ENCODE data around the gene GAB2. TPM values are rescaled to one million over a fixed set of nuclear protein-coding genes. Genes with fewer than 3 reads are reported as not detected.

Gene GAB2
- total RNA-seq, 2 experiments from 2014 or later, result 1.2 to 1.3 TPM

- intact Hi-C loops (cut with micrococcal nuclease; ENCODE audit: unreplicated experiment), result no loop called here
- ChIA-PET POLR2A (no interaction called here), CTCF (ENCODE audit: unreplicated experiment) (no interaction called here)
- Histone ChIP-seq H3K9me2 (ENCODE audit: insufficient read depth, low read length) (no peaks in the 10 kb centered on the region), H2AFZ (ENCODE audit: low read length) (no peak overlapping the region), H3K79me2 (ENCODE audit: insufficient read depth, low read depth, low read length) (no peaks in the 10 kb centered on the region), H4K20me1 (ENCODE audit: insufficient read depth, low read length) (no peaks in the 10 kb centered on the region), H3K4me1 (ENCODE audit: insufficient read depth, low read length, poor library complexity, severe bottlenecking) (no peaks in the 10 kb centered on the region), H3K4me2 (ENCODE audit: low read length) (no peak overlapping the region), H3K27ac (ENCODE audit: low read depth, low read length, poor library complexity, severe bottlenecking) (no peak overlapping the region), H3K4me3 (ENCODE audit: low read depth, low read length, poor library complexity, severe bottlenecking) (no peak overlapping the region), H3K9me3 (ENCODE audit: low read length) (no peaks in the 10 kb centered on the region), H3K36me3 (ENCODE audit: insufficient read depth, low read length) (no peaks in the 10 kb centered on the region)
- BruUV-seq (replicated peaks), result no TSS peak
- no peak for TF ChIP-seq CTCF (conservative IDR thresholded peaks at IDR 0.05; ENCODE audit: low read length)
- DNase-seq (ENCODE audit: low spot score), result no peak
Observed at GRCh38 chr11:78344094-78344493, 73.5 kb downstream of the GAB2 start.

GRCh38 chr11:78343303-78343702 is 74.3 kb downstream of the GAB2 start:
- Histone ChIP-seq H3K79me2 (ENCODE audit: insufficient read depth, low read depth, low read length) (no peaks in the 10 kb centered on the region), H4K20me1 (ENCODE audit: insufficient read depth, low read length) (no peaks in the 10 kb centered on the region)
- intact Hi-C loops (cut with micrococcal nuclease; ENCODE audit: unreplicated experiment), result no loop called here

GRCh38 chr11:78341841-78342240 is 75.8 kb downstream of the GAB2 start:
- intact Hi-C loops (cut with micrococcal nuclease; ENCODE audit: unreplicated experiment), result no loop called here
- H2AFZ ChIP-seq (ENCODE audit: low read length), result no peak overlapping the region
- H3K79me2 ChIP-seq (ENCODE audit: insufficient read depth, low read depth, low read length), result no peaks in the 10 kb centered on the region
- no peak overlapping the region for H3K4me3 ChIP-seq (ENCODE audit: low read depth, low read length, poor library complexity, severe bottlenecking)
- DNase-seq (ENCODE audit: low spot score), result no peak
- POLR2A ChIA-PET, result no interaction called here
- BruUV-seq (replicated peaks), result no TSS peak
- H3K4me2 ChIP-seq (ENCODE audit: low read length), result no peak overlapping the region
- TF ChIP-seq EZH2phosphoT487 (IDR thresholded peaks at IDR 0.05; ENCODE audit: borderline replicate concordance, low read depth, low read length), result no peak
- TF ChIP-seq CTCF (conservative IDR thresholded peaks at IDR 0.05; ENCODE audit: low read length), result no peak
- H3K36me3 ChIP-seq (ENCODE audit: insufficient read depth, low read length), result no peaks in the 10 kb centered on the region
- no peaks in the 10 kb centered on the region for H3K4me1 ChIP-seq (ENCODE audit: insufficient read depth, low read length, poor library complexity, severe bottlenecking)
- no peak overlapping the region for H3K27ac ChIP-seq (ENCODE audit: low read depth, low read length, poor library complexity, severe bottlenecking)
- no peaks in the 10 kb centered on the region for H3K9me2 ChIP-seq (ENCODE audit: insufficient read depth, low read length)
- H4K20me1 ChIP-seq (ENCODE audit: insufficient read depth, low read length), result no peaks in the 10 kb centered on the region
- no peaks in the 10 kb centered on the region for H3K9me3 ChIP-seq (ENCODE audit: low read length)
- CTCF ChIA-PET (ENCODE audit: unreplicated experiment), result no interaction called here

More at GRCh38 chr11:78343303-78343702, 74.3 kb downstream of the GAB2 start:
- Histone ChIP-seq H3K4me2 (ENCODE audit: low read length) (no peak overlapping the region), H3K27ac (ENCODE audit: low read depth, low read length, poor library complexity, severe bottlenecking) (no peak overlapping the region), H3K9me3 (ENCODE audit: low read length) (no peaks in the 10 kb centered on the region), H3K36me3 (ENCODE audit: insufficient read depth, low read length) (no peaks in the 10 kb centered on the region), H3K4me1 (ENCODE audit: insufficient read depth, low read length, poor library complexity, severe bottlenecking) (no peaks in the 10 kb centered on the region), H3K4me3 (ENCODE audit: low read depth, low read length, poor library complexity, severe bottlenecking) (no peak overlapping the region), H2AFZ (ENCODE audit: low read length) (no peak overlapping the region), H3K9me2 (ENCODE audit: insufficient read depth, low read length) (no peaks in the 10 kb centered on the region)
- no peak for DNase-seq (ENCODE audit: low spot score)
- ChIA-PET CTCF (ENCODE audit: unreplicated experiment) (no interaction called here), POLR2A (no interaction called here)
- TF ChIP-seq EZH2phosphoT487 (IDR thresholded peaks at IDR 0.05; ENCODE audit: borderline replicate concordance, low read depth, low read length), result no peak
- TF ChIP-seq CTCF (conservative IDR thresholded peaks at IDR 0.05; ENCODE audit: low read length), result no peak
- BruUV-seq (replicated peaks), result no TSS peak
